Amniotic stem cell (primary cell): ENCODE measurements around the gene CELA1.
"Not testable (repeated sequence)": the region's sequence is repeated elsewhere in the genome, so short reads cannot be mapped to it uniquely, and the experiment has no call there.

Source experiments
- DNase-seq: peaks from one replicate; lab custom pipeline; 2025; lab: John Stamatoyannopoulos, UW

CELA1 gene

GRCh38 chr12:51318057-51318806, 28.2 kb downstream of the CELA1 start:
- not testable (repeated sequence) for DNase-seq

DNA sequence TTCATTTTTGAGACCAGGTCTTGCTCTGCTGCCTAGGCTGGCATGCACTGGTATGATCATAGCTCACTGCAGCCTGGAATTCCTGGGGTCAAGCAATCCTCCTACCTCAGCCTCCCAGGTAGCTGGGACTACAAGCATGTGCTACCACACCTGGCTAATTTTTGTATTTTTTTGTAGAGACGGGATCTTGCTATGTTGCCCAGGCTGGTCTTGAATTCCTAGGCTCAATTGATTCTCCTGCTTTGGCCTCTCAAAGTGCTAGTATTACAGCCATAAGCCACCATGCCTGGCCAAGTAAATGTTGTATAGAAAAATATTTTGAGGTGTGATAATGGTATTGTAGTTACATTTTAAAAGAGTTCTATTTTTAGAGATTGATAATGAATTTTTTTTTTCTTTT, 35.1 kb downstream of the CELA1 start:
- DNase-seq = no peak

- peak; percentile 80 for DNase-seq
These were observed 38.6 kb downstream of the CELA1 start for GRCh38 chr12:51307655-51308593.

GRCh38 chr12:51306507-51306906, 40.0 kb downstream of the CELA1 start:
- no peak for DNase-seq

DNA sequence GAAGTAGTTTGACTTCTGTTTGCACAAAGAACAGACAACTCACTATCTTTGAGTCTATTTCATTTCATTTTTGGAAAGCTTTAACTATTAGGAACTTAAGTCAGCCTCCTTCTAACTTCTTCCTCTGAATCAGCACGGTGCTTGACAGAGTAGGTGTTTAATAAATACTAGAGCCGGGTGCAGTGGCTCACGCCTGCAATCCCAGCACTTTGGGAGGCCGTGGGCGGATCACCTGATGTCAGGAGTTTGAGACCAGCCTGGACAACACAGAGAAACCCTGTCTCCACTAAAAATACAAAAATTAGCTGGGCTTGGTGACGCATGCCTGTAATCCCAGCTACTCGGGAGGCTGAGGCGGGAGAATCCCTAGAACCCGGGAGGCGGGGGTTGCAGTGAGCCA, 45.7 kb downstream of the CELA1 start:
- not testable (repeated sequence) for DNase-seq

DNA sequence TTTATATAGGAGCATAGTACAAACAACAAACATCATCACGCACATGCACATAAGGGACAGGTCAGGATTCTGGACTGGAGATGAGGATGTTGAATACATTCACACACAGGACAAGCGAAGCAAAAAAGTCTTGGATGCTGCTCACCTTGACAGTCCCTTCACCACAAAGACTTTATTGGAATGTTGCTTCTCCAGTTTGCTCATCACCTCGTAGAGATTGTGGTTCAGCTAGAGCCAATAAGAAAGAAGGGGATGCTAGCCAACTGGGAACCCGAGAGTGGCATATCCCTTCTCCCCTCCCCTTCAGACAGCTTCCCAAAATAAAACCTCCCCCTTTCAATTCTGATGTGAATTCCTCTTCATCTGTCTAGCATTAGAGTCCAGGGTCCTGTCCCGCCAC, 50.8 kb downstream of the CELA1 start:
- no peak for DNase-seq

DNA sequence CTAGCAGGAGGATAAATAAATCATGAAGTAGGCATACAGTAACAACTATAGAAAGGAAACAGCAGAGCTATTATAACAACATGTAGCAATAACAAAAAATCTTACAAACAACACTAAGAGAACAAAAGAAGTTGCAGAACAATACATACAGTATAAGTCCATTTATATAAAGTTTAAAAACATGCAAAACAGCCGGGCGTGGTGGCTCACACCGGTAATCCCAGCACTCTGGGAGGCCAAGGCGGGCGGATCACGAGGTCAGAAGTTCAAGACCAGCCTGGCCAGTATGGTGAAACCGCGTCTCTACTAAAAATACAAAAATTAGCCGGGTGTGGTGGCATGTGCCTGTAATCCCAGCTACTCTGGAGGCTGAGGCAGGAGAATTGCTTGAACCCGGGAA, 52.4 kb downstream of the CELA1 start:
- DNase-seq = not testable (repeated sequence)

DNA sequence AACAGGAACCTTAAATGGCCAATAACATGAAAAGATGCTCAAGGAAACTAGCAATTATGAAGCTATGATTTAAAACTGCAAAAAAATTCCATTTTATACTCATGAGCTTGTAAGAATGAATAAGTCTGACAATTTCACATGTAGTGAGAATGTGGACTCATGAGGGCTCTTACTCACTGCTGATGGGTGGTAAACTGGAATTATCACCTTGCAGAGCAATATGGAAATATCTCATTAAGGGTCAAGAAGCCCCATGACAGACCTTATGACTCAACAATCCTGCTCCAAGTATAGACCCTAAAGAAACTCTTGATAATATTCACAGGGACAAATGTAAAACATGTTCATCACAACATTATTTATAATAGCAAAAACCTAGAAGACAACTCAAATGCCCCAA, 52.8 kb downstream of the CELA1 start:
- DNase-seq = no peak

- DNase-seq = not testable (repeated sequence)
These were observed 54.6 kb downstream of the CELA1 start for GRCh38 chr12:51291603-51292513.

GRCh38 chr12:51285843-51286242, 60.6 kb downstream of the CELA1 start:
- DNase-seq = no peak

DNA sequence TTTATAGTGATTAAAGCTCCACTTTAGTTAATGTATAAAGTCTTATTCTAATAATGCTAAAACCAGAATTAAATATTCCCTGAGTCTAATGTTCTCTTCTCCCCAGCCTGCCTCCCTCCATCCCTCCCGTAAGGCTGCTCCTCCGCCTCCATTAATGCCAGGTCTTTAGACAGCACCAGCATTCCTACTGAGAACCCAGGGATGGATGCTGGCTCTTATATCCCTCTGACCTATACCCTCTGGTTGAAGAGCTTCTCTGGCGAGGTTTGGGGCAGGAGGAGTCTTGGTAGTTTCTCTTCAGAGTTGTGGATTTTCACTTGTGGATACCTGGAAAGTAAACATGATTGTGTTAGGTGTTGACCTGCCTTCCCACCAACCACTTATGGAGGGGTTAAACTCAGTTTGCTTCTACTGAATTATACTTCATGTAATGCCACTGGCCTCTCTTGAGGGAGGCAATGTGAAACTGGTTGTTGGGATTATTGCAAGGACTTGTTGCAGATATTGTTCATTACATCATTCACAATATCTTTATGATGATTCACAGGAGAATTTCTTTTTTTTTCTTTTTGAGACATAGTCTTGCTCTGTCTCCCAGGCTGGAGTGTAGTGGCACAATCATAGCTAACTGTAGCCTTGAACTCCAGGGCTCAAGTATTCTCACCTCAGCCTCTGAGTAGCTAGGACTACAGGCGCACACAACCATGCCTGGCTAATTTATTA, 65.1 kb downstream of the CELA1 start:
- no peak for DNase-seq
